HG03439 (cell line): ENCODE measurements around the gene CCR3.
"Not testable (repeated sequence)": the region's sequence is repeated elsewhere in the genome, so short reads cannot be mapped to it uniquely, and the experiment has no call there.

Experiments
- ATAC-seq: cut with Tn5 transposase; IDR thresholded peaks from one replicate; pipeline ENCODE4 v1.9.1; 2021; ENCODE audit warnings: mild to moderate bottlenecking, moderate library complexity; ENCODE audit not compliant: unreplicated experiment

CCR3 gene

GRCh38 chr3:46242120-46242519 lies at the start of gene CCR3:
Gene CCR3 (plus strand): TSS chr3:46242460. CDS start chr3:46265159, 22,699 bp downstream.
- ATAC-seq, result no peak

- ATAC-seq, result no peak
Observed at GRCh38 chr3:46192939-46193338, 49.3 kb upstream of the CCR3 start.

- no peak for ATAC-seq
Observed at GRCh38 chr3:46193436-46193835, 48.8 kb upstream of the CCR3 start.

GRCh38 chr3:46194868-46195553 lies 47.2 kb upstream of the CCR3 start:
- ATAC-seq, result no peak

GRCh38 chr3:46196261-46196957 lies 45.9 kb upstream of the CCR3 start:
- ATAC-seq, result no peak

- no peak for ATAC-seq
Observed at GRCh38 chr3:46200211-46200610, 42.0 kb upstream of the CCR3 start.

- no peak for ATAC-seq
Observed at GRCh38 chr3:46200790-46201189, 41.5 kb upstream of the CCR3 start.

GRCh38 chr3:46202535-46202934 lies 39.7 kb upstream of the CCR3 start:
- ATAC-seq, result no peak

GRCh38 chr3:46203681-46204080 lies 38.6 kb upstream of the CCR3 start:
- ATAC-seq, result no peak

- ATAC-seq, result no peak
Observed at GRCh38 chr3:46205286-46205960, 36.8 kb upstream of the CCR3 start.

GRCh38 chr3:46206282-46207015 lies 35.8 kb upstream of the CCR3 start:
- ATAC-seq, result no peak

- not testable (repeated sequence) for ATAC-seq
Observed at GRCh38 chr3:46207514-46207913, 34.7 kb upstream of the CCR3 start.

- ATAC-seq, result no peak
Observed at GRCh38 chr3:46208167-46208704, 34.0 kb upstream of the CCR3 start, which contains the start of gene CCR1. Gene CCR1 (minus strand): TSS chr3:46208313. CDS start chr3:46204313, 4,000 bp downstream.

- ATAC-seq, result no peak
Observed at GRCh38 chr3:46209053-46209452, 33.2 kb upstream of the CCR3 start.

GRCh38 chr3:46209746-46210470 lies 32.4 kb upstream of the CCR3 start:
- no peak for ATAC-seq

GRCh38 chr3:46212101-46212500 lies 30.2 kb upstream of the CCR3 start:
- no peak for ATAC-seq

- no peak for ATAC-seq
Observed at GRCh38 chr3:46213201-46213600, 29.1 kb upstream of the CCR3 start.

- no peak for ATAC-seq
Observed at GRCh38 chr3:46214751-46215352, 27.4 kb upstream of the CCR3 start.

- ATAC-seq, result no peak
Observed at GRCh38 chr3:46215810-46216414, 26.3 kb upstream of the CCR3 start.
